WTC11 (cell line): Measurements from ENCODE around the gene FAM20C. TPM values are rescaled to one million over a fixed set of nuclear protein-coding genes. Genes with fewer than 3 reads are reported as not detected.

ENCODE experiments used
- ATAC-seq: fragments of 200-7000 bp; cut with Tn5 transposase; 2 replicates; pipeline ENCODE4 v1.10.0; 2021; ENCODE audit warnings: mild to moderate bottlenecking, moderate library complexity
- CTCF ChIA-PET: fragments of 300-600 bp; sonication (Branson Sonifier 250); formaldehyde crosslinking; loops from one replicate; lab custom pipeline; 2021; ENCODE audit warnings: antibody characterized with exemption; lab: Charles Lee
- POLR2A ChIA-PET: fragments of 350-600 bp; sonication (Branson Sonifier 250); formaldehyde crosslinking; loops from one replicate; lab custom pipeline; 2021; ENCODE audit warnings: antibody characterized with exemption; lab: Charles Lee
- DNase-seq: peaks from one replicate; pipeline ENCODE4 v3.0.0; 2021; ENCODE audit warnings: low spot score
- H3K27ac Mint-ChIP-seq: 2 replicates; pipeline ENCODE4 v1.8.0; 2021; ENCODE audit warnings: mixed read lengths
- H3K27me3 Mint-ChIP-seq: 2 replicates; pipeline ENCODE4 v1.8.0; 2021; ENCODE audit warnings: low read depth, mild to moderate bottlenecking, moderate library complexity, mixed read lengths
- H3K36me3 Mint-ChIP-seq: 2 replicates; pipeline ENCODE4 v1.8.0; 2021; ENCODE audit warnings: mixed read lengths
- H3K4me1 Mint-ChIP-seq: 2 replicates; pipeline ENCODE4 v1.8.0; 2022; ENCODE audit warnings: mixed read lengths
- H3K4me3 Mint-ChIP-seq: 2 replicates; pipeline ENCODE4 v1.8.0; 2021; ENCODE audit warnings: mild to moderate bottlenecking, moderate library complexity, mixed read lengths
- H3K9me3 Mint-ChIP-seq: 2 replicates; pipeline ENCODE4 v1.8.0; 2021; ENCODE audit warnings: mixed read lengths
- CBFB ChIP-seq: sonication (generic); formaldehyde crosslinking; IDR thresholded peaks from 2 replicates; pipeline ENCODE4 v1.8.1; 2022; ENCODE audit warnings: mild to moderate bottlenecking, low read depth, missing genetic modification reagents
- E2F4 ChIP-seq: sonication (generic); formaldehyde crosslinking; IDR thresholded peaks from 2 replicates; pipeline ENCODE4 v1.8.1; 2022; ENCODE audit warnings: low read depth, mild to moderate bottlenecking, moderate library complexity, missing genetic modification reagents, borderline replicate concordance
- E2F5 ChIP-seq: sonication (generic); formaldehyde crosslinking; IDR thresholded peaks from 2 replicates; pipeline ENCODE4 v1.8.1; 2022; ENCODE audit warnings: mild to moderate bottlenecking, moderate library complexity, missing genetic modification reagents
- EMX1 ChIP-seq: fragments of 250-450 bp; sonication (Bioruptor Pico); IDR thresholded peaks from 2 replicates; pipeline ENCODE4 v1.8.0; 2021; ENCODE audit warnings: mild to moderate bottlenecking
- ESRRA ChIP-seq: sonication (generic); formaldehyde crosslinking; IDR thresholded peaks from 2 replicates; pipeline ENCODE4 v1.8.1; 2022; ENCODE audit warnings: mild to moderate bottlenecking, missing genetic modification reagents, borderline replicate concordance
- MAX ChIP-seq: sonication (generic); formaldehyde crosslinking; IDR thresholded peaks from 2 replicates; pipeline ENCODE4 v1.8.0; 2022; ENCODE audit warnings: mild to moderate bottlenecking, missing genetic modification reagents
- MYBL2 ChIP-seq: sonication (generic); formaldehyde crosslinking; IDR thresholded peaks from 2 replicates; pipeline ENCODE4 v1.8.1; 2023; ENCODE audit warnings: mild to moderate bottlenecking, moderate library complexity, missing genetic modification reagents
- NFYB ChIP-seq: sonication (generic); formaldehyde crosslinking; conservative IDR thresholded peaks from 2 replicates; pipeline ENCODE4 v1.8.0; 2022; ENCODE audit warnings: low read depth, missing genetic modification reagents
- NR1H2 ChIP-seq: sonication (generic); formaldehyde crosslinking; IDR thresholded peaks from 2 replicates; pipeline ENCODE4 v1.9.0; 2021; ENCODE audit warnings: mild to moderate bottlenecking, moderate library complexity, missing genetic modification reagents
- NR3C1 ChIP-seq: sonication (generic); formaldehyde crosslinking; conservative IDR thresholded peaks from 2 replicates; pipeline ENCODE4 v1.8.1; 2023; ENCODE audit warnings: low read depth, mild to moderate bottlenecking, missing genetic modification reagents
- PRDM15 ChIP-seq: sonication (generic); formaldehyde crosslinking; IDR thresholded peaks from 2 replicates; pipeline ENCODE4 v1.8.0; 2022; ENCODE audit warnings: missing genetic modification reagents
- PRRX2 ChIP-seq: fragments of 250-450 bp; sonication (Bioruptor Pico); IDR thresholded peaks from 2 replicates; pipeline ENCODE4 v1.8.0; 2021; ENCODE audit warnings: mild to moderate bottlenecking
- RORB ChIP-seq: fragments of 250-450 bp; sonication (Bioruptor Pico); IDR thresholded peaks from 2 replicates; pipeline ENCODE4 v1.9.0; 2021; ENCODE audit warnings: mild to moderate bottlenecking
- SMAD4 ChIP-seq: sonication (generic); formaldehyde crosslinking; IDR thresholded peaks from 2 replicates; pipeline ENCODE4 v1.8.0; 2022; ENCODE audit warnings: mild to moderate bottlenecking, missing genetic modification reagents
- STAT6 ChIP-seq: sonication (generic); formaldehyde crosslinking; conservative IDR thresholded peaks from 2 replicates; pipeline ENCODE4 v1.8.1; 2023; ENCODE audit warnings: mild to moderate bottlenecking, low read depth, missing genetic modification reagents, moderate library complexity
- ZNF263 ChIP-seq: sonication (generic); formaldehyde crosslinking; IDR thresholded peaks from 2 replicates; pipeline ENCODE4 v1.8.1; 2022; ENCODE audit warnings: low read depth, mild to moderate bottlenecking, moderate library complexity, missing genetic modification reagents
- ZNF281 ChIP-seq: sonication (generic); formaldehyde crosslinking; IDR thresholded peaks from 2 replicates; pipeline ENCODE4 v1.8.0; 2023; ENCODE audit warnings: mild to moderate bottlenecking, missing genetic modification reagents
- ZNF317 ChIP-seq: sonication (generic); formaldehyde crosslinking; IDR thresholded peaks from 2 replicates; pipeline ENCODE4 v1.8.1; 2023; ENCODE audit warnings: low read depth, mild to moderate bottlenecking, moderate library complexity, missing genetic modification reagents, borderline replicate concordance
- total RNA-seq: library from RNA; stranded (reverse); gene quantifications from 3 replicates; pipeline ENCODE4 v1.2.3, GENCODE V29; 2021
- TF ChIP-seq, protein P1 (sequence below): sonication (generic); formaldehyde crosslinking; IDR thresholded peaks from 2 replicates; pipeline ENCODE4 v1.8.1; 2022; ENCODE audit warnings: mild to moderate bottlenecking, missing genetic modification reagents, moderate library complexity, borderline replicate concordance
- TF ChIP-seq, protein P2 (sequence below): sonication (generic); formaldehyde crosslinking; IDR thresholded peaks from 2 replicates; pipeline ENCODE4 v1.8.1; 2022; ENCODE audit warnings: low read depth, missing genetic modification reagents, borderline replicate concordance

Gene FAM20C
- total RNA-seq, 1 experiment from 2014 or later: 64.9 TPM

DNA sequence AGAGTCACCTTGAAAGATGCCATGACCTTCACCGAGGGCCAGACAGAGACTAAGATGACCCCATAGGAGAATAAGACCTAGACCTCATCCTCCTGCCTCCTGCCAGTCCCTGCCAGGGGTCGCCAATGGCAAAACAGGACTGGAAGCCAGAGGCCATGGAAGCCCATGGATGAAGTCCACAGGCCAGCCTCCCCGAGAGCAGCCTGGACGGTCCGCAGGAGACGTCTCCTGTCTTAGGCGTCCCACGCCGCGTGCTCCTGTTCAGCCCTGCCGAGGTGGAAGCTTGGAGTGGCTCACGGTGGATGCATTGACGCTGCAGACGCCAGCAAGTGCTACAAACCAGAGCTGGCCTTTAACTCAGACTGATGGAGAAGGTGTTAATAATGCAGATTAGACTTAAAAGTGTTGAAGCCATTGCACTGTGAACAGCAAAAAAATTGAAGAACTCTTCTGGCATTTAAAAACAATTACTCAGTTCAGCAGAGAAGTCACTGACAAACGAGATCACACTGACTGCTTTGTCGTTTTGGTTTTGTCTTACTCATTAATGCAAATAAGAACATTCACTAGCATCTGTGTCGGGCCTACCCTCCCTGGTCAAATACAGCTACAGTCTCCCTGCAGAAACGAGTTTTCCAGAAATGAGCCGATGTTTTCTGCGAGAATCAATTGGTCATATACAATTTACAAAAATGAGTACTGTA, 38.1 kb upstream of the FAM20C start (continued):
- TF ChIP-seq, protein P1, sequence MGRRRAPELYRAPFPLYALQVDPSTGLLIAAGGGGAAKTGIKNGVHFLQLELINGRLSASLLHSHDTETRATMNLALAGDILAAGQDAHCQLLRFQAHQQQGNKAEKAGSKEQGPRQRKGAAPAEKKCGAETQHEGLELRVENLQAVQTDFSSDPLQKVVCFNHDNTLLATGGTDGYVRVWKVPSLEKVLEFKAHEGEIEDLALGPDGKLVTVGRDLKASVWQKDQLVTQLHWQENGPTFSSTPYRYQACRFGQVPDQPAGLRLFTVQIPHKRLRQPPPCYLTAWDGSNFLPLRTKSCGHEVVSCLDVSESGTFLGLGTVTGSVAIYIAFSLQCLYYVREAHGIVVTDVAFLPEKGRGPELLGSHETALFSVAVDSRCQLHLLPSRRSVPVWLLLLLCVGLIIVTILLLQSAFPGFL (CRISPR knock-in tag): no peak
- no peak for TF ChIP-seq RORB (CRISPR knock-in tag)
- no peak for TF ChIP-seq NR1H2 (CRISPR knock-in tag)

- Mint-ChIP-seq H3K4me3 (no peak overlapping the region), H3K27me3 (no peaks in the 10 kb centered on the region), H3K9me3 (no peaks in the 10 kb centered on the region), H3K4me1 (peaks cover 19% of the 10 kb centered on the region), H3K27ac (no peak overlapping the region), H3K36me3 (no peaks in the 10 kb centered on the region)
- TF ChIP-seq CBFB (CRISPR knock-in tag) (no peak), NFYB (CRISPR knock-in tag) (no peak), PRRX2 (CRISPR knock-in tag) (no peak), STAT6 (CRISPR knock-in tag) (no peak), SMAD4 (CRISPR knock-in tag) (no peak), MAX (no peak), ESRRA (CRISPR knock-in tag) (no peak), PRDM15 (CRISPR knock-in tag) (no peak), EMX1 (CRISPR knock-in tag) (no peak), NR3C1 (CRISPR knock-in tag) (no peak), ZNF281 (CRISPR knock-in tag) (no peak), MYBL2 (CRISPR knock-in tag) (no peak), NR1H2 (CRISPR knock-in tag) (no peak), E2F5 (CRISPR knock-in tag) (no peak), ZNF263 (CRISPR knock-in tag) (no peak), ZNF317 (no peak), E2F4 (CRISPR knock-in tag) (no peak)
- TF ChIP-seq, protein P2, sequence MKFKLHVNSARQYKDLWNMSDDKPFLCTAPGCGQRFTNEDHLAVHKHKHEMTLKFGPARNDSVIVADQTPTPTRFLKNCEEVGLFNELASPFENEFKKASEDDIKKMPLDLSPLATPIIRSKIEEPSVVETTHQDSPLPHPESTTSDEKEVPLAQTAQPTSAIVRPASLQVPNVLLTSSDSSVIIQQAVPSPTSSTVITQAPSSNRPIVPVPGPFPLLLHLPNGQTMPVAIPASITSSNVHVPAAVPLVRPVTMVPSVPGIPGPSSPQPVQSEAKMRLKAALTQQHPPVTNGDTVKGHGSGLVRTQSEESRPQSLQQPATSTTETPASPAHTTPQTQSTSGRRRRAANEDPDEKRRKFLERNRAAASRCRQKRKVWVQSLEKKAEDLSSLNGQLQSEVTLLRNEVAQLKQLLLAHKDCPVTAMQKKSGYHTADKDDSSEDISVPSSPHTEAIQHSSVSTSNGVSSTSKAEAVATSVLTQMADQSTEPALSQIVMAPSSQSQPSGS (CRISPR knock-in tag): no peak
- DNase-seq: no peak
- CTCF ChIA-PET: interaction anchor here (0.9 kb wide), 1 partner anchor 9 kb away, joined by 3 read pairs; no protein-coding TSS in a partner anchor
- POLR2A ChIA-PET: no interaction called here
- ATAC-seq: no peak
Measured at GRCh38 chr7:155469-155900, 36.9 kb upstream of the FAM20C start.
